T-cell (primary cell): Measurements from ENCODE around the gene BRSK1. TPM values are rescaled to one million over a fixed set of nuclear protein-coding genes. Genes with fewer than 3 reads are reported as not detected.
A peak's percentile ranks its signal among the peaks of the same experiment; 100 is the strongest.

Experiments used
- ATAC-seq, 4 experiments: fragments of 200-7000 bp in 3 of 4; fragments of 150-1000 bp in 1 of 4; cut with Tn5 transposase; replicated peaks in 1 of 4; 1 replicate in 3 of 4; 2 replicates in 1 of 4; pipeline ENCODE4 v1.10.0; 2021; ENCODE audit warnings: moderate library complexity in 3 of 4, mild to moderate bottlenecking in 2 of 4, moderate number of reproducible peaks in 1 of 4
- CTCF ChIA-PET, 2 donors: fragments of 300-600 bp; sonication (Branson Sonifier 250); formaldehyde crosslinking; loops; one replicate each; lab custom pipeline; 2022; ENCODE audit warnings: antibody characterized with exemption in 2 of 2; lab: Charles Lee
- POLR2A ChIA-PET, 2 donors: fragments of 300-600 bp; sonication (Branson Sonifier 250); formaldehyde crosslinking; loops; one replicate each; lab custom pipeline; 2022; ENCODE audit warnings: antibody characterized with exemption in 2 of 2; lab: Charles Lee
- DNase-seq, 35 experiments: peaks; one replicate each; pipeline versions ENCODE4 v3.0.0 to v3.0.0-alpha.2; 2013 to 2023
- H3K27ac ChIP-seq: one replicate; pipeline ENCODE4 v1.5.1; 2013; ENCODE audit warnings: low read length
- H3K27me3 ChIP-seq, 2 experiments: replicated peaks in 1 of 2; 1 replicate in 1 of 2; 2 replicates in 1 of 2; pipeline versions ENCODE4 v1.6.1 to v1.7.0; 2013; ENCODE audit warnings: low read length in 1 of 2, mixed read lengths in 1 of 2; ENCODE audit not compliant: control insufficient read depth in 2 of 2, insufficient read depth in 2 of 2; ENCODE audit errors: extremely low read depth in 1 of 2
- H3K36me3 ChIP-seq, 2 donors: 1 replicate in 1 of 2; 2 replicates in 1 of 2; pipeline versions ENCODE4 v1.6.1 to v1.7.0; 2013; ENCODE audit warnings: low read length in 1 of 2; ENCODE audit not compliant: control insufficient read depth in 2 of 2, insufficient read depth in 1 of 2; ENCODE audit errors: extremely low read depth in 1 of 2
- H3K4me1 ChIP-seq, 2 experiments: 1 replicate in 1 of 2; 2 replicates in 1 of 2; pipeline versions ENCODE4 v1.6.1 to v1.7.0; 2013; ENCODE audit warnings: low read length in 2 of 2, mixed read lengths in 1 of 2; ENCODE audit not compliant: insufficient read depth in 2 of 2, control insufficient read depth in 1 of 2; ENCODE audit errors: extremely low read depth in 1 of 2
- H3K4me3 ChIP-seq, 2 donors: 1 replicate in 1 of 2; 2 replicates in 1 of 2; pipeline versions ENCODE4 v1.5.1 to v1.7.0; 2013; ENCODE audit warnings: mild to moderate bottlenecking in 2 of 2, low read length in 1 of 2, moderate library complexity in 1 of 2; ENCODE audit not compliant: control insufficient read depth in 1 of 2; ENCODE audit errors: extremely low read depth in 1 of 2
- H3K9me3 ChIP-seq: 2 replicates; pipeline ENCODE4 v1.7.0; 2013
- H3K27ac Mint-ChIP-seq, 2 donors: one replicate each; pipeline ENCODE4 v1.8.0; 2020 to 2021; ENCODE audit warnings: mild to moderate bottlenecking in 2 of 2, mixed read lengths in 2 of 2
- H3K27me3 Mint-ChIP-seq, 2 donors: one replicate each; pipeline ENCODE4 v1.8.0; 2021 to 2022; ENCODE audit warnings: mixed read lengths in 2 of 2
- H3K36me3 Mint-ChIP-seq: one replicate; pipeline ENCODE4 v1.8.0; 2021; ENCODE audit warnings: mixed read lengths
- H3K4me1 Mint-ChIP-seq, 3 donors: one replicate each; pipeline ENCODE4 v1.8.0; 2020 to 2022; ENCODE audit warnings: mixed read lengths in 3 of 3, mild to moderate bottlenecking in 1 of 3
- H3K4me3 Mint-ChIP-seq, 3 donors: one replicate each; pipeline ENCODE4 v1.8.0; 2020 to 2022; ENCODE audit warnings: mild to moderate bottlenecking in 3 of 3, mixed read lengths in 3 of 3, moderate library complexity in 3 of 3
- H3K9me3 Mint-ChIP-seq, 3 donors: one replicate each; pipeline ENCODE4 v1.8.0; 2020 to 2022; ENCODE audit warnings: mixed read lengths in 3 of 3
- WGBS: methylation state at CpG from one replicate; pipeline ENCODE4 v1.1.5; 2013; ENCODE audit warnings: missing lambda C conversion rate; ENCODE audit not compliant: insufficient coverage; 5-methylcytosine and 5-hydroxymethylcytosine counted together
- total RNA-seq, 35 experiments: library from RNA in 6 of 35; stranded (reverse) in 6 of 35; fragments of 120-200 nt in 1 of 35; gene quantifications; one replicate each; pipeline versions ENCODE4 v1.2.1 to v1.2.4 and lab custom pipeline; 2013 to 2026

The BRSK1 gene
- total RNA-seq, 5 donors from 2014 or later (not counting 1 experiment from before 2014, with no cell fraction given): 2.9 to 5.8 (median 3.9) TPM

DNA sequence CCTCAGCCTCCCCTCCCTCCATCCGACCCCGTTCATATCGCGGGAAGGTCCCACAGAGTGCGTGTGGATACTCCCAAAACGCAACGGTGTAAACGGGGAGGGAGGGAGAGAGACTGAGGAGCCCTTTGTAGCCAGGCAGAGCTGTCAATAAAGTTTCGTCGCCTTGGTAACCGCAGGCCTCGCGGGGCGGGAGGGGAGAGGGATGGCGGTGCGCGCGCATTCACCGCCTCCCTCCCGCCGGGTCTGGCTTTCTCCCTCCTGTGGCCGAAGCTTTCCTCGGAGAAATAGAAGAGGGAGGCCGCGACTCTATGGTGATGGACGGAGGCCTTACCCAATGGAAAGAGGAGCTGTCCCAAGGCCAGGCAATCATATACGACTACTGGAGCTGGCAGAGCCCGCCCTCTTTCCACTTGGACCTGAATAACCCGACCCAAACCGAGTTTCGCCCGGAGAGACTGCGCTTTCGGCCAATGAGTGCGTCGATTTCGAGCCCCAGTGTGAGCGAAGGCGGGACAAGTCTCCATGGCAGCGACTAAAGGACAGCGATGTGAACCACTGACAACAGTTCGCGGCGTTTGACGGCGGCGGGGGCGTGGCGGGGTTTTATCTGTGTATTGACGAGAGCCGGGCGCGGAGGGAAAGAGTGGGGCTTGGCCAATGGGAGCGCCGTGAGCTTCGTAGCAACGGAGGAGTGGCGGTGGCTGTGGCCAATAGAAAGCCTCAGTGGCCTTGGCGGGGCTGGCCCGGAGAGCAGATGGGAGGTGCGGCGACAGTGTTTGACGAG lies 55.5 kb downstream of the BRSK1 start, which contains the start of gene KMT5C:
TSS of gene KMT5C (plus strand) at position 772 of the 784 bp plus-strand sequence. CDS start 2,061 bp downstream, outside the sequence.
- Mint-ChIP-seq H3K9me3 (no peaks in the 10 kb centered on the region), H3K4me3 (peak within 1 kb of the TSS; percentile 78 to 92 (median 92)), H3K36me3 (peaks cover 6% of the 10 kb centered on the region), H3K4me1 (peaks cover 19 to 25% (median 21%) of the 10 kb centered on the region in 3 donors), H3K27me3 (peaks cover 3 to 10% of the 10 kb centered on the region in 2 donors), H3K27ac (peak within 1 kb of the TSS; percentile 88)
- Histone ChIP-seq H3K9me3 (no peaks in the 10 kb centered on the region), H3K36me3 (peaks cover 3 to 13% of the 10 kb centered on the region in 2 donors), H3K27ac (peak within 1 kb of the TSS; percentile 99), H3K27me3 (peaks cover 0 to 20% of the 10 kb centered on the region in 2 experiments), H3K4me1 (peaks cover 6 to 31% of the 10 kb centered on the region in 2 experiments), H3K4me3 (peak within 1 kb of the TSS; percentile 64 to 72)
- ChIA-PET POLR2A (interaction anchor here (0.6 to 1.8 kb wide), 23 partner anchors 9 to 890 kb away, joined by 3 to 11 read pairs (median 4); partner anchors contain the start of genes UBE2S (in 2 of the 2), HSPBP1 (in 1 of the 2), ISOC2 (in 1 of the 2) and LENG8 (in 1 of the 2)), CTCF (interaction anchor here in 1 of 2 donors (0.7 to 1.7 kb wide), 11 partner anchors 37 to 292 kb away, joined by 3 to 15 read pairs (median 4); partner anchors contain the start of genes FIZ1, ISOC2, PPP6R1 and TMEM238)
- DNase-seq (peak; percentile 100), ATAC-seq (peak; percentile 78 to 84 (median 82))
- WGBS: under 1% methylated on average over 49 of the region's 63 CpGs

DNA sequence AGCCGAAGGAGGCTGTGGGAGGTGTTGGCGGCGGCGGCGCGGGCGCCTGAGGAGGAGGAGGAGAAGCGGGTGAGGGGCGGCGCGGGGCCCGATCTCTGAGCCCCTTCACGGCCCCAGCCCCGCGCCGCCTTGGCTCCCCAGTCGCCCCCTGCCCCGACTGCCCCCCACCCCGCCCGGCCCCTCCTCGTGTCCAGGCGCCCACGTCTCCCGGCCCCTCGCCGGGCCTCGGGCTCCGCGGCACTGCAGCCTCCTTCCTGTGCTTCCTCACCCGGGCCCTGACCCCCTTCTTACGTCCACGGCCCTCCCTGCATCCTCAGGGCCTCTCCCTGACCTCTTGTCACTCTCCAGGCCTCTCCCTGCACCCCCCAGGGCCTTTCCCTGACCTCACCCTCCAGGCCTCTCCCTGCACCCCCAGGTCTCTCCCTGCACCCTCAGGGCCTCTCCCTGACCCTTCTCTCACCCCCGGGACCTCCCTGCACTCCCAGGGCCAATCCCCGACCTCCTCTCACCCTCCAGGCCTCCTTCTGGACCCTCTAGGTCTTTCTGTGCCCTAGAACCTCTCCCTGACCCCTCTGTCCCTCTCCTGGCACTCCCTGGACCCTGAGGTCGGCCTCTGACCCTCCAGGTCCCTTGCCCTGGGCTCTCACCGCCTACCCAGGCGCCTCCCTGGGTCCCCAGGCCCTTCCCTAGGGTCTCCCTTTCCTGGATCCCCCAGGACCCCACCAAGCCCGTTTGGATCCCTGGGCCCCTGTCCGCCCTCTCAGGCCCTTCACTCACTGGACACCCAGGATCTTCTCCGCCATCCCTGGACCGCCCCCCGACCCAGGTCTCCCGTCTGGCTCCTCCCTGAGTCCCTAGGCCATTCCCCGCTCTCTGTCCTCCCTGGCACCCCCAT lies 56.3 kb downstream of the BRSK1 start:
- peaks cover 3 to 13% of the 10 kb centered on the region in 2 donors for H3K36me3 ChIP-seq
- no peaks in the 10 kb centered on the region for H3K9me3 Mint-ChIP-seq
- H3K4me1 ChIP-seq: peaks cover 6 to 31% of the 10 kb centered on the region in 2 experiments
- WGBS: 8% methylated on average over 25 of the region's 44 CpGs
- peak overlapping the region; percentile 58 to 64 for H3K4me3 ChIP-seq
- H3K9me3 ChIP-seq: no peaks in the 10 kb centered on the region
- peak overlapping the region; percentile 78 to 92 (median 92) for H3K4me3 Mint-ChIP-seq
- ChIA-PET CTCF (interaction anchor here in 1 of 2 donors (0.5 to 1.7 kb wide), 11 partner anchors 38 to 1343 kb away, joined by 3 to 15 read pairs (median 4); partner anchors contain the start of genes FIZ1, ISOC2, PPP6R1 and TMEM238), POLR2A (interaction anchor here (0.6 to 1.8 kb wide), 17 partner anchors 8 to 891 kb away, joined by 3 to 11 read pairs (median 4); partner anchors contain the start of genes HSPBP1 (in 1 of the 2), ISOC2 (in 1 of the 2), LENG8 (in 1 of the 2) and TMEM238 (in 1 of the 2))
- peak overlapping the region; percentile 88 for H3K27ac Mint-ChIP-seq
- H3K27ac ChIP-seq: peak overlapping the region; percentile 70
- peaks cover 19 to 25% (median 21%) of the 10 kb centered on the region in 3 donors for H3K4me1 Mint-ChIP-seq
- H3K27me3 ChIP-seq: peaks cover 0 to 21% of the 10 kb centered on the region in 2 experiments
- peaks cover under 1 to 5% of the 10 kb centered on the region in 2 donors for H3K27me3 Mint-ChIP-seq
- peaks cover 10% of the 10 kb centered on the region for H3K36me3 Mint-ChIP-seq
- ATAC-seq (no peak), DNase-seq (peak in 8 of 35 experiments; percentile 12 to 37 (median 18))

DNA sequence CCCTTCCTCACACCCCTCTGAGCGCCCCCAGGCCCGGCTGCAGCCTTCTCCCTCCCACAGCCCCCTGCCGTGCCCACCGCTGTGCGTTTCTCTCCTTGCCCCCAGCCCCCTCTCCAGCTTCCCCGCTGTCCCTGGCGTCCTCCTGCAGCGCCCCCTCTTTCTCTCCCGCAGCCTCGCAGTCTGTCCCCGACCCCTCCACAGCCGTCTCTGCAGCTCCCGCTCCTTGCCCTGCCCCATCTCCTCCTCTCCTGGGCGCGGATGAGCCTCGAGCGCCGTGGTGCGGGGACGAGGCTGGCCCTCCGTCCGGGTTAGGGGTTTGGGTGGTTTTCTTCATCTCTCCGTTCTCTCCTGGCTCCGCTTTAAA lies 57.0 kb downstream of the BRSK1 start:
- Mint-ChIP-seq H3K27me3 (peaks cover 0 to 4% of the 10 kb centered on the region in 2 donors), H3K27ac (no peak overlapping the region), H3K36me3 (peaks cover 16% of the 10 kb centered on the region), H3K4me1 (peaks cover 19 to 25% (median 21%) of the 10 kb centered on the region in 3 donors), H3K9me3 (no peaks in the 10 kb centered on the region), H3K4me3 (peak overlapping the region; percentile 76 to 78 (median 78))
- peak overlapping the region; percentile 58 to 64 for H3K4me3 ChIP-seq
- no peak overlapping the region for H3K27ac ChIP-seq
- H3K27me3 ChIP-seq: peaks cover 0 to 17% of the 10 kb centered on the region in 2 experiments
- peaks cover 3 to 13% of the 10 kb centered on the region in 2 donors for H3K36me3 ChIP-seq
- ATAC-seq (no peak), DNase-seq (peak in 5 of 35 experiments; percentile 17 to 40 (median 19))
- ChIA-PET CTCF (interaction anchor here in 1 of 2 donors (0.5 kb wide), 1 partner anchor 1342 kb away, joined by 3 read pairs; no protein-coding TSS in a partner anchor), POLR2A (no interaction called here)
- H3K4me1 ChIP-seq: peaks cover 6 to 31% of the 10 kb centered on the region in 2 experiments
- no peaks in the 10 kb centered on the region for H3K9me3 ChIP-seq
- 9% methylated on average over 9 of the region's 24 CpGs for WGBS

DNA sequence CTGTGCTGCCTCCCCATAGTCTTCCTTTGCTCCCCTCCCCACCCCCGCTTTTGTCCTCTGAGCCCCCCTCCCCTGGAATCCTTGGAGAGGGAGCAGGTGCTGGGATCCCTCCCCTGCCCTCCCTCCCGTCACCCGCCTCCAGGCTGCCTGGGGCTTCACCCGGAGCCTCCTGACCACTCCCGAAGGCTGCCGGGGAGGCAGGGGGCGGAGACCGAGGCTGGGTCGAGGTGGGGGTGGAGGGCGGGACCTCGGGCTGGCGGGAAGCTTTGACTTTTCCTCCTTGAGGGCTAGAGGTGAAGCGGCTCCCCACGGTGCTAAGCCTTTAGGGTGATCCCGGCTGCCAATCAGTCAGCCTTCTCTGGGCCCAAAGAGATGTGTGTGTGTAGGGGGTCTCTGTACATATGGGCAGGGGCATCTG lies 57.4 kb downstream of the BRSK1 start:
- Histone ChIP-seq H3K36me3 (peaks cover 3 to 13% of the 10 kb centered on the region in 2 donors), H3K4me3 (peak overlapping the region in 1 of 2 donors; percentile 58), H3K9me3 (no peaks in the 10 kb centered on the region), H3K27me3 (peaks cover 0 to 17% of the 10 kb centered on the region in 2 experiments), H3K4me1 (peaks cover 6 to 31% of the 10 kb centered on the region in 2 experiments), H3K27ac (no peak overlapping the region)
- ATAC-seq (no peak), DNase-seq (peak in 17 of 35 experiments; percentile 17 to 61 (median 33))
- peaks cover 0 to 2% of the 10 kb centered on the region in 2 donors for H3K27me3 Mint-ChIP-seq
- peak overlapping the region in 1 of 2 donors; percentile 28 for H3K27ac Mint-ChIP-seq
- H3K4me1 Mint-ChIP-seq: peaks cover 19 to 25% (median 21%) of the 10 kb centered on the region in 3 donors
- 0% methylated on average over 6 of the region's 15 CpGs for WGBS
- ChIA-PET POLR2A (no interaction called here), CTCF (no interaction called here)
- no peaks in the 10 kb centered on the region for H3K9me3 Mint-ChIP-seq
- peak overlapping the region; percentile 76 to 78 (median 76) for H3K4me3 Mint-ChIP-seq
- peaks cover 16% of the 10 kb centered on the region for H3K36me3 Mint-ChIP-seq

DNA sequence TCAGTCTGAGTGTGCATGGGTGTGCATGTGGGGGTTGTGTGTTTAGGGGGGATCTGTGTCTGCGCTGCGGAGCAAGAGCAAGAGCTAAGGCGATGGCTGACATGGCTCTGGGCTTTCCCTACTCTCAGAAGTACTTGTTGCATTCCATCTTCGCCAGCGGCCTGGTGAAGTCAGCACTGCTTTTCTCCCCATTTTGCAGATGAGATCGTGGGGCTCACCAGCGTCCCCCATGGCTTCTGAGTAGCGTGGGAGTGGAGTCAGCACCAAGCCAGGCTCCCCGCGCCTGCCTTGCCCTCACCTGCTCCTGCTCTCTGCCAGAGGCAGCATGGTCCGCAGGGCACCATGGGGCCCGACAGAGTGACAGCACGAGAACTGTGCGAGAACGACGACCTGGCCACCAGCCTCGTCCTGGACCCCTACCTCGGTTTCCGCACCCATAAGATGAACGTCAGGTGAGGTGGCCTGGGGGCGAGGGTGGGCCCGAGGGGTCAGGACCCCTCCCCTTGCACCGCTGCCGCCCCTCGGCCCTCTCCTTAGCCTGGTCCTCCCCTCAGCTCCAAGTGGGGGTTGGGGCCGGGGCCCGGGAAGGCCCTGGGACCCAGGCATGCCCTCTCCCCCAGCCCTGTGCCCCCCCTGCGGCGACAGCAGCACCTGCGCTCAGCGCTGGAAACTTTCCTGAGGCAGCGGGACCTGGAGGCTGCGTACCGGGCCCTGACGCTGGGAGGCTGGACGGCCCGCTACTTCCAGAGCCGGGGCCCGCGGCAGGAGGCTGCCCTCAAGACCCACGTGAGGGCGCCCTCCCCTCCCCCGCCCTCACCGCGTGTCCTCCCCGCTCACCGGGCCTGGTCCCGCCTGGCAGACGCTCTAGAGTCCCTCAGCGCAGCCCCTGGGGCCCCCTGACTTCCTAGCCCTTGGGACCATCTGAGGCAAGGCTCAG lies 58.1 kb downstream of the BRSK1 start:
- peaks cover 6 to 31% of the 10 kb centered on the region in 2 experiments for H3K4me1 ChIP-seq
- H3K27me3 ChIP-seq: peaks cover 0 to 16% of the 10 kb centered on the region in 2 experiments
- H3K27ac ChIP-seq: no peak overlapping the region
- peaks cover 16% of the 10 kb centered on the region for H3K36me3 Mint-ChIP-seq
- no peak for DNase-seq
- H3K4me1 Mint-ChIP-seq: peaks cover 19 to 25% (median 21%) of the 10 kb centered on the region in 3 donors
- no peak for ATAC-seq
- no peak overlapping the region for H3K4me3 ChIP-seq
- H3K9me3 Mint-ChIP-seq: no peaks in the 10 kb centered on the region
- WGBS: 93% methylated on average over 47 of the region's 50 CpGs
- H3K27ac Mint-ChIP-seq: peak overlapping the region in 1 of 2 donors; percentile 28
- no peaks in the 10 kb centered on the region for H3K9me3 ChIP-seq
- peak overlapping the region; percentile 53 to 78 (median 62) for H3K4me3 Mint-ChIP-seq
- H3K36me3 ChIP-seq: peaks cover 3 to 13% of the 10 kb centered on the region in 2 donors
- H3K27me3 Mint-ChIP-seq: no peaks in the 10 kb centered on the region
- POLR2A ChIA-PET: no interaction called here
- CTCF ChIA-PET: no interaction called here
